ENCODE measurements around the gene KMT5C. TPM values are rescaled to one million over a fixed set of nuclear protein-coding genes. Genes with fewer than 3 reads are reported as not detected.

The KMT5C gene
- 4.4 TPM for total RNA-seq

- ATAC-seq, result peak; percentile 91
Observed at GRCh38 chr19:55339105-55339888, at the start of gene KMT5C. KMT5C (plus strand) TSS chr19:55339876; CDS start chr19:55341937, 2,061 bp downstream.

DNA sequence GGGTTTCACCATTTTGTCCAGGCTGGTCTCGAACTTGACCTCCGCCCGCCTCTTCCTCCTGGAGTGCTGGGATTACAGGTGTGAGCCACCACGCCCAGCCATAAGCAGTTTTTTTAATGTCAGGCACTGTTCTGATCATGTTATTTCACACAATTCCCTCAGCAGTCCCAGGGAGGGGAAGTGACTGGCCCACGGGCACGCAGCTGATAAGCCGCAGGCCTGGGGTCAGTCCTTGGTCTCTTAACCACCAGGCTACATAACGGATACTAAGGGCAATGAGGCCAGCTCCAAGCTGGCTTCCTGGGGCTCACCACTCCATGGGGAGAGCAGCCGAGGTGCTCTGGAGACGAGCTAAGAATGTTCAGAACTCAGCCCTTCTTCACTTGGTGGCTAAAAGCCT is 42.4 kb upstream of the KMT5C start:
- no peak for ATAC-seq

GRCh38 chr19:55299991-55300390 is 39.7 kb upstream of the KMT5C start:
- ATAC-seq, result no peak

DNA sequence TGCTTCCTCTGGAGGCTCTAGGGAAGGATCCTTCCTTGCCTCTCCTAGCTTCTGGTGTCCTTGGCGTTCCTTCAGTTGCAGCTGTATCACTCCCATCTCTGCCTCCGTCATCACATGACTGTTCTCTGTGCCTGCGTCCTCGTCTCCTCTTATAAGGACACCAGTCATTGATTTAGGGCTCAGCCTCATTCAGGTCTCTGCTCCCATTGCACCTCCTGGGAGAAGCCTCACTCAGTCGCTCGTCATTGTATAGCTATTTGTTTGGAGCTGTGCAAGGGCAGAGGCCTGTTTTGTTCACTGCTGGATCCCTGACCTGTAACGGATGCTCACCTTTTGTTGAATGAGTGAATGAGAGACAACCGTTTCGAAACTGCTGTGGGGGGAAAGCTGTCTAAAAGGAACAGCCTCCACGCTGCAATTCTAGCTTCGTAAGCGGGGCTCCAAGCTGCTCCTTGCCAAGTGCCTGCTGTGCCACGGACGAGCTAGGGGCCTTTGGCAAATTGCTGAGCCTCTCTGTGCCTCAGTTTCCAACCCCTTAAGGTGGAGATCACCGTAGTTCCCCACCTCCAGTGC is 38.7 kb upstream of the KMT5C start:
- no peak for ATAC-seq

DNA sequence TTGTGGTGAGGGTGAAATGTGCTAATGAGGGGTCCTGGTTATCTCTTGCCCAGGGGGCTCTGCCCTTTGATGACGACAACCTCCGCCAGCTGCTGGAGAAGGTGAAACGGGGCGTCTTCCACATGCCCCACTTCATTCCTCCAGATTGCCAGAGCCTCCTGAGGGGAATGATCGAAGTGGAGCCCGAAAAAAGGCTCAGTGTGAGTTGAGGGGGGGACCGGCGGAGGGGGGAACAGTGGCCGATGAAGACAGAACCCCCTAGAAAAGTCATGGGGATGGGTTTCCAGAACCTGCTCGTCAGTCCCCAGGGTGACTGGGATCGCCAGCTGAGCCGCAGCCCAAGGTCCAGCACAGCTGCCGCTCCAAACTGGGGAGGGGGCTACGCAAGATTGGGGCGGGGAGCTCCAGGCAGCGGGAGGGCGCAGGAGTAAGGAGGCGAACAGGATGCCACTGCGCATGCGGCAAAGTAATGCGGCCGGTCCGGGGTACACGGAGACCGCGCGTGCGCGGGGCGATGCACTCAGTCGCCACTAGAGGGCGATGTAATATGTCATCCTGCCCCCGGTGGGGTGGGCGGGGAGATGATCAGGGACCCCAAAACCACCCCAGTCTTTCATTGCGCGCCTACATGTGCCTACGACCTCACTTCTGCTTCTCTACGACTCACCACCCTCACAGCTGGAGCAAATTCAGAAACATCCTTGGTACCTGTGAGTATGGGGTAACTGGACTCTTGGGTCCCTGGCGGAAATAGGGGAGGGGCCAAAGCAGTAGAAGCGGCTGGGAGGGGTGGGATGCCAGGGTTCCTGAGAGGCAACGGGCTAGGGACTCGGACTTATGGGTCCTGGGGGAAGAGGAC is 38.0 kb upstream of the KMT5C start:
- ATAC-seq, result peak; percentile 85

GRCh38 chr19:55302318-55302703 is 37.4 kb upstream of the KMT5C start:
- ATAC-seq, result no peak

GRCh38 chr19:55303477-55303876 is 36.2 kb upstream of the KMT5C start:
- no peak for ATAC-seq

GRCh38 chr19:55304279-55304978 is 35.2 kb upstream of the KMT5C start:
- ATAC-seq, result peak; percentile 69

- no peak for ATAC-seq
Observed at GRCh38 chr19:55304980-55305379, 34.7 kb upstream of the KMT5C start.

DNA sequence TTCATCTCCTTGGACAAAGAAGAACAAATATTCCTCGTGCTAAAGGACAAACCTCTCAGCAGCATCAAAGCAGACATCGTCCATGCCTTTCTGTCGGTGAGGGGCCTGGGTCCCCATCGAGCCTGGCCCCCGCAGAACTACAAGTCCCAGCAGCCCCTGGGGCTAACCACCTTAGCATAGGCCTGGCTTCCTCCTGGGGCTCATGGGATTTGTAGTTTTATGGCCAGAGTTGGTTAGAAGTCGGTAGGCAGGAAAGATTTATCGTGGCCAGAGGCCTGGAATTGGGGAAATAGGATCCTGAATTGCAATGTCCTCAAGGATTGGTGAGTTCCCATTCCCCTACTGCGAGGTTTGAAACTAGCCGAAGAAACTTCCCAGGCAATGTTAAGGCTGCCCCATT is 34.2 kb upstream of the KMT5C start:
- no peak for ATAC-seq

DNA sequence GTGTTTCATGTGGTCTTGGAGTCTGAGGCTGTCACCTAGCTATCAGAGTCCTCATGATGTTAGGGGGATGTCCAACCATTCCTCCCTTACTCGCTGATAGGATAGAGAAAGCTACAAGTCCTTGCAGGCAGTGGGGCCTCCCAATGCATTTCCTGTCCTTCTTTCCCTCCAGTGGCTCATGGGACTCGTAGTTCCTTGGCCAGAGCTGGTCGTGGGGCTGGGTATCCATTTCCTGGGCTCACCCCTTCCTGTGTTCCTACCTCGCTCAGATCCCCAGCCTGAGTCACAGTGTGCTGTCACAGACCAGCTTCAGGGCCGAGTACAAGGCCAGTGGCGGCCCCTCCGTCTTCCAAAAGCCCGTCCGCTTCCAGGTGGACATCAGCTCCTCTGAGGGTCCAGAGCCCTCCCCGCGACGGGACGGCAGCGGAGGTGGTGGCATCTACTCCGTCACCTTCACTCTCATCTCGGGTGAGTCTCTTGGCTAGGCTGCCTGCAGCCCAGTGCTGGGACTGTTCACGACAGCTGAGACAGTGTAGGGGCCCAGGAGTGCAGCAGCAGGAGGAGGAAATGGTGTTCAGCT is 33.6 kb upstream of the KMT5C start:
- no peak for ATAC-seq

- ATAC-seq, result no peak
Observed at GRCh38 chr19:55306712-55307111, 33.0 kb upstream of the KMT5C start.

DNA sequence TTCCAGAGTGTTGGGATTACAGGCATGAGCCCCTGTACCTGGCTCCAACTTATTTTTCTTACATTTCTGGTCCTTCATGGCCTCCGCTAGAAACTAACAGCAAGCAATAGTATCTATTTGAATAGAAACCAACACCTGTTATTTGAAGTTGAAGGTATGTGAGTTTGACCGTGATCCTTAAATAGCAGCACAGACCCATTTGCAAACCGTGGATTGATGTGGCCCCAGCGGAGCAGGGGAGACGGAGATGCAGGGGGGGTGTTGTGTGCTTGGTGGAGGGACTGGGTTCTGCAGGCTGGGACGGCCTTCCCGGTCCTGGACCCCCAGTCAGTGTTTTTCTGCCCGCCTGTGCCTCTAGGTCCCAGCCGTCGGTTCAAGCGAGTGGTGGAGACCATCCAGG is 31.4 kb upstream of the KMT5C start:
- ATAC-seq, result no peak

DNA sequence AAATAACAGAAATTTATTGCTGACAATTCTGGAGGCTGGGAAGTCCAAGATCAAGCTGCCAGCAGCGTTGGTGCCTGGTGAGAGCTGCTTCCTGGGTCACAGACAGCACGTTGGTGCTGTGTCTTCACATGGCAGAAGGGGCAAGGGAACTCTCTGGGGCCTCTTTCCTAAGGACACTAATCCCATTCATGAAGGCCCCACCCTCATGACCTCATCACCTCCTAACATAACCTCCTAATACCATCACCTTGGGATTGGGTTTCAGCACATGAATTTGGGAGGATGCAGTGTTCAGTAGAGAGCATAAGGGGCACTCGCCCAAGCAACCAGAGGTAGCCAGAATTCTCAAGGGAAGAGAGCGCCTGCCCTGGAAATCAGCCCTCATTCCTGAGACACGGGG is 30.2 kb upstream of the KMT5C start:
- no peak for ATAC-seq

DNA sequence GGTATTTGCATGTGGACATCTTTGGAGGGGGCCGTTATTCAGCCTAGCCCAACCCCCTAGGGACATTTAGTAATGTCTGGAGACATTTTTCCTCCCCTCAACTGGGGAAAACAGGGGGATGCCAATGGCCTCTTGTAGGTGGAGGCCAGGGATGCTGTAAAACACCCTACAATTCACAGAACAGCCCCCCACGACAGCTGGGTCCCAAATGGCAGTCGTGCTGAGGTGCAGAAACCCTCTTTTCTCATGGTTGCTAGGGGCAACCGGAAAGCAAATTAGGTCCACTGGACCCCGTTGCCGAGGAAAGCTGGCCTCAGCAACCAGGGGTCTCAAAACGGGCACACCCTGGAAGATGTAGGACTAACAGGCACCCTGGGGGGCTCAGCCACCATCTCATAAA is 29.2 kb upstream of the KMT5C start:
- no peak for ATAC-seq

- ATAC-seq, result no peak
Observed at GRCh38 chr19:55311397-55311796, 28.3 kb upstream of the KMT5C start.

- ATAC-seq, result no peak
Observed at GRCh38 chr19:55311797-55312196, 27.9 kb upstream of the KMT5C start.

- no peak for ATAC-seq
Observed at GRCh38 chr19:55312621-55313512, 26.8 kb upstream of the KMT5C start.

DNA sequence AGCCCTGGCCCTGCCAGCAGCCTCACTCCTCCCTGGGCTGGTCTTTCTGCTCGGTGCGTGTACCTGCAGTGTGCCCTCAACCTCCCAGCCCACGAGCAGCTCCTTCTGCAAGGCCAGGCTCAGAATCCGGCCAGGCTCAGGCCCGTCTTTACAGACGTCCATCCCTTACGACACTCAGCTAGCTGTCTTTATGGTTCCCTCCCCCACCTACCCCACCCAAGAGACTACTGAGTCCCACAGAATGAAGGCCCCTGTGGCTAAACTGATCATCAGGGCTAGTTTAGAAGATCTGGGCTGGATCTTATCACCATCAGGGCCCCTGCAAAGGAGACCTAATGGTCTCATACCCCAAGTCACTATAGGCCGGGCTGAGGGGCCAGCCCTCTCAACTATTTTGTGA is 25.3 kb upstream of the KMT5C start:
- ATAC-seq, result no peak

DNA sequence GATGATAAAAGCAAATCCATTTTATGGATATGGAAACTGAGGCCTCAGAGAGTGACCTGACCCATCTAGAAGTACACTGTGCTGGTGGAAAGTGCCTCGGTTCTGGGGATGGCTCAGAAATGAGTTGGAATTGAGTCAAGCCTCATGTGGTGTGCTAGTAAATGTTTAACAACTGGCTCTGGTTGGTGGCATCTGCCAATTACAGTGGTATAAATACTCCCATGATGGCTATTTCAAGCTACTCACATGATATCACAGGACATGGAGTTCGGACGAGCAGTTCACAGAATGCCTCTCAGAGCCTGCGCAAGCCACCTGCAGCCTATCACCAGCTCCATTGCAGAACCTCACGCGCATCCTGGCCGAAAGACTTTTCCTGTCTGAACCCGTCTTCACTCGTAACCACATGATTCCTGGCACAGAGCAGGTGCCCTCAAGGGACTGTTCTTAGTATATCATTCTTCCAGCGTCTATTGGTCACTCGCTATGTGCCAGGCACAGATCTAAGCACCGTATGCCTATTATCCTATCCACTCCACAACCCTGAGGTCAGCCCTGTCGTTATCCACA is 23.6 kb upstream of the KMT5C start:
- peak; percentile 40 for ATAC-seq

DNA sequence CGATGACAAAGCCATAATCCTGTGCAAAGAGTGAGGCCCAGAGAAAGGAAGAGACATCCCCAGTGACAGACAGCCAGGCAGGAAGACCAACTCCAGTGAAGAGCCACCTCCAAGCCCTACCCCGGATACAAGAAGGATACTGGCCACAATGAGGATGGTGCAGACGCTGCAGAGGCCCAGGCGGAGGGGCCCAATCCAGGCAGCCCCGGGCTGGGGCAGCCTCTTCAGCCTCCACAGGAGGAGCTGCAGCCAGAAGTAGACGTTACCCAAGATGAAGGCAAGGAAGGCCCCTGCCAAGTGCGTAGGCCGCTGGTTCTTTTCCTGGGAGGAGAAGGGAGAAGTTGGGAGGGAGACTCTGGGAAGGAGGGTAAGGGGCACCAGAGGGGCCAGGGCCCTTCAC is 23.0 kb upstream of the KMT5C start:
- ATAC-seq, result no peak

All from esophagus mucosa (tissue), 1 donor.